ENCODE results near the gene NSUN7.

NSUN7 gene

DNA sequence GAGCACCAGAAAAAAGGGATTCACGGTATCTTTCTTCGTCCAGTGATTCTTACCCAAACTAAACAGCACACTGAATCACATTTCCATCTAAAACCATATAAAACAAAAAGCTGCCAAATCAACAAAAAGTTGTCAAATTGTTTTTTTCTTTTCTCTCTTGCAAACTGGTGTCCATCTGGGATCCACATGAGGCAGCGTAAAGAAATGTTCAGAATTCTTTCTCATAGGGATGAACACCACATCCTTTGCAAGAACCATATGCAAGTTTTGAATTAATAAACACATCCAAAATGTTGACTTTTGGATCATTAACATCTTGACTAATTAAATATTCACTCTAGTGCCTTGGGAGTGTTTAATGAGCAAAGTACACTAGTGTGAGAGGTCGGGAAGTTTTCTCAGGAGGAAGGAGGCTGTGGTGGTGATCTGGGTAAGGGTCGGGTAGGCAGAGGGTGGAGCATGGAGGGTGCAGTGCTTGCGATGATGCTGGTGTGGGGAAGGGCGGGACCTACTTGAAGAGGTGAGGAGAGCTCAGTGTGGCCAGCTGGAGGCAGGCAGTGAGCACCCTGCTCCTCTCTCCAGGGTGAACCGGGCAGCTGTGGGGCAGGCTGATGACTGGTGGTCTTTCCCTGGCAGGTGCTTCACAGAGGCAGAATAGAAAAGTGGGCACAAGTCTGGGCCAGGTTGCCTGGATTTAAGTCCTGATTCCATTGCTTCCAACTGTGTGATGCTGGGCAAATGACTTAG lies 72.8 kb downstream of the NSUN7 start:
- no peak for DNase-seq

DNA sequence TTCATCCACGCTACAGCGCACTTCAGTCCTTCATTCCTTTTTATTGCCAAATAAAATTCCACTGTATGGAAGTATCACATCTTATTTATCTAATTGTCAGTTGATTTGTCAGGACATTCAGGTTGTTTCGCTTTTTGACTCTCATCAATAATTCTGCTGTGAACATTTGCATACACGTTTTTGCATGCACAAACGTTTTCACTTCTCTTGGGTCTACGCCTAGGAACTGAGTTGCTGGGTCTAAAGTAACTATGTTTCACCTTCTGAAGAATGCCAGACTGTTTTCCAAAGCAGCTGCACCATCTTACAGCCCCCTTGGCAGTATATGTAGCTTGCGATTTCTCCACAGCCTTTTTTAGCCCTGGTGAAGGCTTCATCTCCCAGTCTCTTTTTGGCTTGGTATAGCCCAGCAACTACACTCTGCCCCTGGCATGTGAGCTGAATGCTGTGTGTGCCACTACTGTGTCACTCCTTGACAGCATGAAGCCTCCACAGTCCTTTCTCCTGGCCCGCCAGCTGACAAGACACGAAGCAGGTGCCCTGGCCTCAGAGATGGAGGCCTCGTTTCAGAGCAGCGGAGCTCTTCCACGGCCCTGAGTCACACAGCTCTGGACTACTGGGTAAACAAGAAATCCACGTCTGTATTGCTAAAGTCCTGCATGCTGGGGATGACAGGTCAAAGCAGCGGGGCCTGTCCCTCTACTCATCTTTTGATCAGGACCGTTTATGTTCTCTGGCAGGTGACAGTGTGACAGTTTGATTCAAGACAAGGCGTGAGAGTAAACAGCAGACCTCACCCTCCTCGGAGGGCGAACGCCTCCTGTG lies 75.5 kb downstream of the NSUN7 start:
- no peak for DNase-seq

DNA sequence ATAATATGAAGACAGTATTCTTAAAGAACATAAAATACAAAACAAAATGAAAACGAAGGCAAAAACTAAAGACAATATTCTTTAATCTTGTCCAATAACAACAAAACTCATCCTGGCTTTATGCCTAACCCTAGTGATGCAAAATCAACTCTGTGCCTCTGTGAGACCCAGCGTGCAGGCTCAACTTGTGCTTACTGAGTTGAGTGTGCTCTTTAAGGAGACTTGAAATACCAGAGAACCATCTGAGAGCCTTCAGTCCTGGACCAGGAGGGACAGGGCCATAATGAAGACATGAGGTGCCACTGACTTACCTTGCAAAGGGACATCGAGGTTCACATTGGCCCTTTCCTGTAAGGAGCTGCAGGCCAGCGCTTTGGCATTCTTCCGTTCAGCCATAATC lies 77.1 kb downstream of the NSUN7 start:
- no peak for DNase-seq

DNA sequence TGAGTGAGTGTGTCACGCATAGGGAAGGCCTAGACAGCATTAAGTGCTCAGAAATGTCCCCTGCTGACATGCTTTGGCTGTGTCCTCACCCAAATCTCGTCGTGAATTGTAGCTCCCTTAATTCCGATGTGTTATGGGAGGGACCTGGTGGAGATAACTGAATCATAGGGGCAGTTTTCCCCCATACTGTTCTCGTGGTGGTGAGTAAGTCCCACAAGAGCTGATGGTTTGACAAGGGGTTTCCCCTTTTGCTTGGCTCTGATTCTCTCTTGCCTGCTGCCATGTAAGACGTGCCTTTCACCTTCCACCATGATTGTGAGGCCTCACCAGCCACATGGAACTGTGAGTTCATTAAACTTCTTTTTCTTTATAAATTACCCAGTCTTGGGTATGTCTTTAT lies 78.0 kb downstream of the NSUN7 start:
- no peak for DNase-seq

DNA sequence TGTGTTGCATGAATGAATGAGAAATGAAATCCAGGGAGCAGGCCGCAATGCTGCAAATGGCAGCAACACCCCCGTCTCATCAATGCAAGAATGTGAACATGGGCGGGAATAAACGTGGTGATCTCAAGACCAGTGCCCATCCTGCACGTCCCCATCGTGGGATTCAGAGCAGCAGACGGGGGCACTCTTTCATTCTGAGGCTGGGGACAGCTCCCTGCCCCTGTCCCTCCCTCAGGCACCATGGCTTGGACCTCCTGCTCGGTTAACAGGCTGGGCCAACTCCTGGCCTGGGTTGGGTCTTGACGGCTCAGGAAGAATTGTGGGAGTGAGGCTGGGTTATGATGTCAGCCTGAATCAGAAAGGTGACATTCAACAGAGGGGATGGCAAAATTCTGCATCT lies 78.9 kb downstream of the NSUN7 start:
- no peak for DNase-seq

DNA sequence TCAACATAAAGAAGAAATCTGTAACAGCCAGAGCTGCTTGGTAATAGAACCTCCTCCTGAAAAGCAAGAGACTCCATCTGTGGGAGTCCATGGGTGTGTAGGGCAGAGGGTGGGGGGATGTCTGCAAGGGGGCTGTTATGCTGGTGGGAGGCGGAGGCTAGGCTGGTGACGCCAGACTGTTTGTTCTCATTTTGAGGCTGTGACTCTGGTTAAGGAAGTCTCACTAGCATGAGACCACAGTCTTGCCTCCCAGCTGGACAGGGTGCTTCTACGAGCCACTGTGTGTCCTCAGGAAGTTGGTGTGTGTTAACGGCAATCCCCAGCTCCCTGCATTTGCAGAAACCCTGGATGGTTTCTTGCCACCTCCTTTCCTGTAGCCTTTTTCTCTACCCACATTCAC lies 79.8 kb downstream of the NSUN7 start:
- DNase-seq = no peak

DNA sequence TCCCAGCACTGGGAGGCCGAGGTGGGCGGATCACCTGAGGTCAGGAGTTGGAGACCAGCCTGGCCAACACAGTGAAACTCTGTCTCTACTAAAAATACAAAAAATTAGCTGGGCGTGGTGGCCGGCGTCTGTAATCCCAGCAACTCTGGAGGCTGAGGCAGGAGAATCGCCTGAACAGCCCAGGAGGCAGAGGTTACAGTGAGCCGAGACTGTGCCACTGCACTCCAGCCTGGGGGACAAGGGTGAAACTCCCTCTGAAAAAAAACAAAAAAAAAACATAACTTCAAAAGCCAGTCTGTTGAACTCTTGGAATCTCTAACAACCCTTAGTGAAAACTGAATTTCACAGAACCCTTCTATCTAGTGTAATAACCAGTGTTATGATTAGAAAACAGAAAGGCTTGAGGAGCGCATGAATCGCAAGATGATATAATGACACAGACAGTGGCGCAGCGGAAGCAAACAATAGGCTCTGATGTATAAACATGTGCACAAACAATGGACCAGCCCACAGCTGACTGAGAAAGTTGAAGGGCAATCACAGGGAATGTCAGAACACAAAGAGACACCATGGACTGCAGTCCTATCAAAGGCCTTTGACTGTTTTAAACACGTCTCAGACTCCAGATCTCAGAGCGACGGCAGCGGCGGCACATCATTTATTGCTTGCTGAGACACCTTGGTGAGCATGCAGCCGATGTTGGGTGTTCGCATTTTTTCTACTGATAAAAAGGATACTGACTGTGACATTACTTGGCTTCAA lies 81.6 kb downstream of the NSUN7 start:
- DNase-seq = no peak

DNA sequence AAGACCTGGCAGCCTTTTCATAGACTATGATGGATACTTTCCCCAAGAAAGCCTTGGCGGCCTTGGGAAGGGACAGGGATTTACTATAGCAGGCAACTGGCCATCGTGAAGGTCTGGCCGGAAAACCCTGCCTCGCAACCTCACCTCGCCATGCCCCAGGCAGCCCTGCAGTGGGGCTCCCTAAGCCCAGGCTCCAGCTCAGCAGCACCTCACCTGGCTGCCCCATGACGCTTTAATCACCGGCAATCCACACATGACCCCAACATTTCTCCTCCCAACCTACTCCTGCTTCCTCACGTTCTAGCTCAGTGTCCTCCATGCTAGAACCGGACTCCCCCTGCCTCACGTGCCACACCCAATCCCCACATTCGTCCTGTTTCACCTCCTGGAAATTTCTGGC lies 82.4 kb downstream of the NSUN7 start:
- no peak for DNase-seq

DNA sequence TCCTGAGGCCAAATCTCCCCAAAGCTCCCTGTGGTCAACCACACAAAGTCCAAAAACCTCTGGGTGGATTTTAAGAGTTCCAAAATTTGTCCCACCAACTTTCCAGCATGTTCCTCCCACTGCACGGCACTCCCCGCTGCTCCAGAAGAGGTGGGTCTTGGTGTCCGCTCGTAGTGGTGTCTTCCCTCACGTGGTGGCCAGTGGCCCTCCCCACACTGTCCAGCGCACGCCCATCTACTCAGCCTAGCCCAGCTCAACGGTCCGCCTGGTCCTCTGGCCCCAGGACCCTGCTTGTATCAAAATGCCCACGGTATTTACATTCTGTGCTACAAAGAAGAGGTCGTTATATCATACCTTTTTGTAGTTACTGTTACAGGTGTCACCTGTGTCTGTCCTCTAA lies 83.5 kb downstream of the NSUN7 start:
- DNase-seq = no peak

DNA sequence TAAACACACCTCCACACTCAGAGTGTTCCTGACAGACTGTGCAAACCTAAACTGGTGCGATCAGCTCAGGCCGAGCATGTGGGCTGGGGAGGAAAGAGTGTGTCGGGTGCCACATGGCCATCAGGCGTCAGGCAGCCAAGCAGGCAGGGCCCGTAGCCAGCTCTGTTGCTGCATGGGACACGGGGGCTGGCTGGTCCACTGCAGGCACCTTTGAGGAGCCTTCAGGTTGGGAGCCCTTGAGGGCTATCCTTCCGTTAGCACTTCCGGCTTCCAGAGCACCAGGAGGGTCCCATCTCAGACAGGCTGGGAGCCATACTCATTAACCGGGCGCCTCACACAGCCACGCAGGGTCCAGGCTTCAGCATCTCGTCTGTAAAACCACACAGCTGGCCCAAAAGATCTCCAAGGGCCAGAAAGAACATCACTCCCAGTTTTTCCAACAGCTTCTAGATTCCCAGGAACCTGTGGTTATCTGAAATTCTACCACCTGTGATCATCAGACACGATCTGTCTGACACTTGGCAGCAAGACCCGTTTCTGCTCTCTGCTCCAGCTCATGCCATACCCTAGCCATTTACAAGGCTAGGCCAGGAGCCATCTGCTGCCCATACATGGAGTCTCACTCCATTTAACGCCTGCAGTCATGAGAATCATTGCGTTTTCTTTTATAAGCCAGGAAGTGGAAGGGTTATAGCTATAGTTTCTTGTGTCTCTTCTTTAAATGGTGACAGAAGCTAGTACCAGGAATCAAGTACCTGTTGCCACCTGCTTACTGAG lies 87.5 kb downstream of the NSUN7 start:
- peak; percentile 50 for DNase-seq

DNA sequence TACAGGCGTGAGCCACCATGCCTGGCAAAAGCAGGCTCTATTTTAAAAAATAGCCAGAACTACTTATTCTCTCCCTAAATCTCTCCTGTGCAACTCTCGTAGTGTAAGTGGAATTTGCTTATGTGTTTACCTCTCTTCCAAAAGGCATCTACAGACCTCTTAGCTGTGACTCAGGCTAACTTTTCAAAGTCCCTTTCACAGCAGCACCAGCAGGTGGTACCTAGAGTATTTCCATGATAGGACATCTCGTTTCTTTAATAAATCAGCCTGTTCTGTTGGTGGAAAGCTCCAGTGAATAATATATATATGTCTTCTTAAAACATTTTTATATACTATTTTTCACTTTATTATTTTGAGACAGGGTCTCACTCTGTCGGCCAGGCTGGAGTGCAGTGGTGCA lies 89.0 kb downstream of the NSUN7 start:
- DNase-seq = no peak

DNA sequence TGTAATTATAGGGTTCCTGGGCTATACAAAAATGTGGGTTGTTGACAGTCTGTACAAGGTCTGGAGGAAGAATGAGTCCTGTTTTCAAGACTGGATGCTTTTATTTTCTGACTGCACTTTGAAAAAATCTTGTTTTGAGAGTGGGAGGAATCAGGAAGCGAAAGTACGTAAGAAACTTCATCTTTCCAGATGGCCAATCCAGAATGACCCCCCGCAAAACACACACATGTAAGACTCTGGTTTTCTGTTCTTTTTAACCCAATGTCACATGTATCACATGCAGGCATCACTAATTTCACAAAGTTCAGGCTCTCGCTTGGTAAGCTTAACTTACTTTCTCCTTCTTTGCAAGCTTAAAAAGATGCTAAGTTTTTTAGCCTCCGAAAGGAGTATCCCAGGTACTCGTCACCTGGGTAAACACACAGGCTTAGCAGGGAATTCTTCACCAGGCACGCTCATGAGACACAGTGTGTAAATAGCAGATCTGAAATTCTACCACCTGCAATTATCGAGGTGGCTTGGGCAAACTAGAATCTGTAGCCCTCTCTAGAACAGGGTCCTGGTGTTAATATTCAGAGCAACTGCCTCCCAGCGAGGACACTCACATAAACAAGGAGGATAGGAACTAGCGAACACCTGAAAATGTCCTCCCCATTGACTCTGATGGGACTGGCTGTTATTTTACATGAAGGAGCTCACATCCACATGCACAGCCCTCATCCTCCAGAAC lies 90.7 kb downstream of the NSUN7 start:
- no peak for DNase-seq

DNA sequence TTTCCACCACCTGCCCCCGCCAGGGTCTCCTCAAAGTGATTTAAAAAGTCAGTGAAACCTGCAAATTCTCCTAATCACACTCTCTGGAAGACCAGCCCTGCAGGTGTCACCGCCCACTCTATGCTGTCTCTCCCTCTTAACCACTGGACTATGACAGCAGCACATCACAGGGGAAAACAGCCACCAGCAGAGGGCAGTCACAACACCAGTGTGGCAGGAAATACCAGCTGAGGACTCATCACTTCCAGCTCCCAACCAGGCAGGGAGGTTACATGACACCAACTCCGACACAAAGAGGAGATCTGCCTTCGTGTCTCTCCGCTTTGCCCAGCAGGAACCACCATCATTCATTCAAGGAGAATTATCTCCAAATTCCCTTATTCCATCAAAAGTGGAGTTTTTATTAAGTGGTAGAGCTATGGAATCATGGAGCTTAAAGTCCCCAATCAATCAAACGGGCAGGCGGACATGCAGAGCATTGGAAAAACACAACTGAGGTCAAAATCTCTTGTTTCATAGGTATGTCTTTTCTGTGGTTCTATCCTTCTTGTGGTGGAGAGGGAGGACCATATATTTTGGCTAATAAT lies 91.3 kb downstream of the NSUN7 start:
- DNase-seq = peak; percentile 71

DNA sequence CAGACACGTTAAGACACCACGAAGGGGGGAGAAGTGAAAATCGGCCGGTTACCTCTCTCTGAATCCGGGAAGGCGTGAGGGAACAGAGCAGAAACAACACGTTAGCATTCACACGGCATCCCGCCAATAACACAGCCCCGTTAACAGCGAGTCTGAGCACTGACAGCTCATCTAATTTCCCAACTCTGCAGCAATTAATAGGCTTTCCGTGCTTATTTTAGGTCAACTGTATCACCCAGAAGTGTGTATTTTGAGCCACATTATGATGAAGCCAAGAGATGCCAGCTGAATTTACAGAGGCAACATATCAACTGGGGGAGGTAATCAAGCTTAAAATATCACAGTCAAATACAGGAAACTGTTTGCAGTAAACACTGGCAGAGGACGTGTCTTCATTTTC lies 92.6 kb downstream of the NSUN7 start:
- DNase-seq = peak; percentile 23

DNA sequence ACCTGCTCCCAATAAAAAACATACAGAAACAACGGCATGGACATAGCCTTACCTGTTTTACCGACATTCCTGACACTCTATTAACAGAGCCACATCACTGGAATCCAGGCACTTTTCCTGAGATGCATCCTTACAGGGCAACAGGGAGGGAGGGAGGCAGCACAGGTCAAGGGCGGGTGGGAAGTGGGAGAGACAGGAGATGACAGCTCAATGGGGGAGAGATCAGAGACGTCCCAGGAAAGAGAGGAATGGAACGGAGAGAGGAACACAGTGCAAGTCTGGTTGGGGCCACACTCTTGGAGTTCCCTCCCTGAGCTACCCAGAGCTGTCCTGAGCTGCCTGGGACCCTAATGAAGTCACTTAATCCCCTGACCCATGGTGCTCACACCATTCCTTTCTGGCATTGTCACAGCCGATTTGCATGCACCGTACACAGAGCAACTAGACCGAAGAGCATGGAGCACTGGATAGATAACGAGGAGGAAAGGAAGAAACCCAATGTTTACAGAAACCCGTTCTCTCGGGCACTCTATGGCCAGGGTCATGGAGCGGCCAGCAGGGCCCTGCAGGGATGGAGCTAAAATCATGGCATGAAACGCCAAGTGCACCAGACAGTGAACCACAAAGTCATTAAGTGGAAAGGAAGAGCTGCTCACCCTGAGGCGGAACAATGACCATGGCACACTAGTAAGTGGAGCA lies 93.1 kb downstream of the NSUN7 start:
- no peak for DNase-seq

DNA sequence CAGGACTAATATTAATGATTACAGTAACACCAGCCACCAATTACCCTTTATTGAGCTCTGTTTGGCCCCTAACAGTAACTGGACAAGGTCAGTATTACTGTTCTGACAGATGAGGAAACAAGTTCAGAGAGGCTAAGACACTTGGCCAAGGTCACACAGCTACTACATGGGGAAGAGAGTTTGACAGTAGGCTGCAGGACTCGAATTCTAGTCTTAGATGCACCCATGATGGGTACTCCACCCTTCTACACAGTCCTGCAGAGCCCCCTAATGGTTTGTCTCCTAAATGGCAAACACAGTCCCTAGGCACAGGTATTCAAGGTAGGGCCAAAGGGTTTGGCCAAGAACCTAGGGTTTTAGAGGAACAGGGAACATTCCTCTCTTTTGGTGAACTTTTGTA lies 93.9 kb downstream of the NSUN7 start:
- DNase-seq = peak; percentile 4

DNA sequence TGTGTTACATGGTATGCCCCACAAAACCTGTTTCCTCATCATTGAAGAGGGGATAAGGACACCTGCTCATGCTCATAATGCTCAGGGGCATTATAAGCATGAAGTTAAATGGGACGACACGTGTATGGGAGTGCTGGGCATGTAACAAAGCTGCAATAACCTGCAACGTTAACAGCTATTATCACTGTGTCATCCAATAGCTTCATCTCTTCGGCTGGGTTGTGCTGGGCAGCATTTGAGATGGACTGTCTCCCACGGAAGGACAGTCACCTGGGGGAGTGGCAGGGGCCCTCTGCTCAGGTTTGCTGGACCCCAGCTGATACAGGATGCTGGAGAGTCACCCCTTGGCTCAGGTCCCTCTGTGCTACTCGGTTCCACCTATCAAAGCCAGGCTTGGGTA lies 94.5 kb downstream of the NSUN7 start:
- DNase-seq = no peak

DNA sequence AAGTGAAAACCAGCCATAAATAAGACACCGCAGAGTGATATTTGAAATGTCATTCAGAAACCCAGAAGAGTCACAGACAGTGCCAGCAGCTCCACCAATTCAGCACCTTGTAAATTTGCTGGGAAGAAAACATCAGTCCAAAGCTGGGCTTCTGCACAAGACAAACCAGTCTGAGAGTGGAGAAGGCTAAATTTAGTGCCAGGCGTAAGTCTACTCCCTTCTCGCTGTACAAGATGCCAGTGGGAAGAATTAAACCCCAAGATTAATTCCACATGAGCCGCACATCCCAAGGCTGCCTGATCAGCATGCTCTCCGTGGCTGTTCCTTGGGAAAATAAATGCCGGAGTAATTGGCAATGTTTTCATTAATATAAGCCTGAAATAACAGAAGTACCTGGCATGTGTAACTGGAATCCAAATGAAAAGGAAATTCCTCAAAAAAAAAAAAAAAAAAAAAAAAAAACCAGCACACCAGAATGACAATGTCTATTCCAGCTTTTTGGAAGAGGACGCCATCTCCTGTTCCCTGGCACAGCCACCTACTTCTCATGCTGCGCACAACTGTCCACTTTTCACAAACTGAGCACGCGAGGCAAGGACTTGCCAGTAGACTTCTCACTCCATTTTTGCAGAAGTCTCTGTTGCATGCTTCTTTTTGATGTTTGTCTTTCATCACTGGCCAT lies 95.5 kb downstream of the NSUN7 start:
- no peak for DNase-seq

DNA sequence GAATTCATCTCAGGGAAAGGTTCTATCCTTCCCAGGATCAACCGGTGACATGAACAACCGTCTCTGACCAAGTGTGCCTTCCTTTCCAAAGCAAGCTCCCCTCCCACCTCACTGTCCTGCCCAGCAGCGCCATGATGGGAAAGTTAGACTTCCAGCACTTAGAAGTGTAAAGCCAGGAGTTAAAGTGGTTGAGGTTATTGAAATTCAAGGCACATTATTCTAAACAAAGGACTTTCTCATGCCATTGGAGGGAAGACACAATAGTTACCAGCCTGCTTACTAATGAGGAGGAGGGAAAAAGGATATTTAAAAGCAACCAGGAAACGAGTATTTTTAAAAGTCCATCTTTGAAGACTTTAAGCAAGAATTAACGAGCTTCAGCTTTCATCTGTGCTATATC lies 96.8 kb downstream of the NSUN7 start:
- DNase-seq = no peak

DNA sequence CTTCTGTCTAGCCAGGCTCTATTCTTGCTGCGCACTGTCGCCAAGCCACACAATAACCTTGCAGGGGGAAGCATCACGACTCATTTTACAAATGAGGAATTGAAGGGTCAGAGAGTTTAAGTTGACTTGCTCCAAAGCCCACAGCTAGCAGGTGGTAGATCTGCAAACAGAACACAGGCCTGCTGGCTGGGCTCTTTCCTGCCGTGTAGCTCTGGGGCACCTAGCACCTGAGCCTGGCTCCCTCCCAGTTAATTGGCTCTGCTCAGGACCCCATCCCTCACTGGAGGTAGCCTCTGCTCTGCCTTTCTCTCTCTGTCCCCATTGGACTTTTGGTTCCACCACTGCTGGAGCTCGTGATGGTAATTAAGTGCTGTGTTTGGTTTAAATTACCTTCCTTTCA lies 98.5 kb downstream of the NSUN7 start:
- peak; percentile 20 for DNase-seq

DNA sequence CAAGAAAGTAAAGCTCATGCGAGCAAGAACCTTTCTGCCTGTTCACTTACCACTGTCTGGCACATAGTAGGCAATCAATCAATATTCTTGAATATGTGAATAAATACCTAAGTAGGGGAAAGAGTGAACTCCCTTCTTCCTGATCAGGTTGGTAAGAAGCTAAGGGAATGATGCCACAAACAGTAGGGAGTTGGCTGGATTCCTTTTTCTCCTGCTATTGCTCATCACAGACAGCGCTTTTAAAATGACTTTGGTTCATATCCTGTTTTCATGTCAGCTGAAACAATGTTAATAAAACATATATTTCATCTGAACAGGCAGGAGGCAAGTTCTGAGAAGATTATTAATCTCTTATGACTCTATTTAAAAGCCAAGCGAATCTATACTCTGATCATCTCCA lies 99.2 kb downstream of the NSUN7 start:
- DNase-seq = no peak
